Stimulated activated effector memory CD8-positive, alpha-beta T cell treated with anti-CD3 and anti-CD28 coated beads, Interleukin-12 subunit alpha, Interleukin-12 subunit beta, amount 100 ng/mL, for 72 hours (primary cell): ENCODE data around the gene TMEM214.

Experiments used
- ATAC-seq: fragments of 150-1000 bp; cut with Tn5 transposase; 2 replicates; pipeline ENCODE4 v1.10.0; 2021
- DNase-seq, 2 donors: peaks; one replicate each; pipeline ENCODE4 v3.0.0; 2021 to 2022; ENCODE audit warnings: low spot score in 2 of 2
- H3K27ac Mint-ChIP-seq: one replicate; pipeline ENCODE4 v1.8.0; 2022; ENCODE audit warnings: mild to moderate bottlenecking, mixed read lengths
- H3K36me3 Mint-ChIP-seq: one replicate; pipeline ENCODE4 v1.8.0; 2022; ENCODE audit warnings: mild to moderate bottlenecking, mixed read lengths
- H3K4me1 Mint-ChIP-seq: one replicate; pipeline ENCODE4 v1.8.0; 2022; ENCODE audit warnings: mixed read lengths
- H3K4me3 Mint-ChIP-seq: one replicate; pipeline ENCODE4 v1.8.0; 2022; ENCODE audit warnings: mild to moderate bottlenecking, mixed read lengths
- H3K9me3 Mint-ChIP-seq: one replicate; pipeline ENCODE4 v1.8.0; 2022; ENCODE audit warnings: mixed read lengths

Gene TMEM214

DNA sequence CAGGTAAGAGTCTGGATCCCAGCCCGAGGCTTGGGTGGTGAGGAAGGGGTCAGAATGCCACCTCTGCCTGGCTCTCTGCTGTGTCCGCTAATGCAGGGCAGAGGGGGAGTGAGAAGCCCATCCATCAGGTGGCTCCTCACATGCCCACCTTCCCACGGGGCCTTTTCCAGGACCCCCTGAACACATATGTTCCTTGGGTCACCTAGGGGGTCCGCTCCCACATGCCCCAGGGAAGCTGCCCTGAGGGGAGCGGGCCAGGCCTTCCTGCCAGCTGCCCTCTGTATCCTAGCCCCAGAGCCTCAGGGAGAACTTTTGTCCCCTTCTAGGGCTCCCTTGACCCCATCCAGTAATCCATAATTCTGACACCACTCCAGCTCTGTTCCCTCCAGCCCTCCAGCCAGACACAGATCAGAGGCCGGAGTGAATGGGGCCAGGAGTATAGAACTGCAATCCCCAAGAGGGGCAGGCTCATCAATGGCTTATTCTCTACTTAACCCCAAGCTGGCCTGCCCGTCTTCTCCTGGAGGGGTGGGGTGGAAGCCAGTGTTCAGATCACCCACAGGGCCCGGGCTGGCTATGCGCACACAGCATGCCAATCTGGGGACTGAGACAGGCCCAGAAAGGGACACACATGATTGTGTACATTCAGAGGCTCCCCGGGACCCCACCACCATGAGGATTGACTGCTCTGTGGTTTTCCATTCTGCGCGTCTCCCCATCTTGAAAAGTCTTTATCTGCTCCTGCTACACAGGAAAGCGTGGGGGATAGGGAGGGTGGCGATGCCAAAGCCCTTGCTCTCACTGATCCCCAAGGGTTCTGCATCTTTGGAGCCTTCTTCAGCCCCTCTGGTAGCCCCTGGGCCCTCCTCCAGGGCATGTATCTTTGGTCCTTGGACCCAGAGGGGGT is 46.7 kb downstream of the TMEM214 start:
- Mint-ChIP-seq H3K4me1 (peaks cover 53% of the 10 kb centered on the region), H3K9me3 (no peaks in the 10 kb centered on the region), H3K4me3 (no peak overlapping the region), H3K27ac (peak overlapping the region; percentile 95), H3K36me3 (peaks cover 11% of the 10 kb centered on the region)
- no peak for DNase-seq
- no peak for ATAC-seq

DNA sequence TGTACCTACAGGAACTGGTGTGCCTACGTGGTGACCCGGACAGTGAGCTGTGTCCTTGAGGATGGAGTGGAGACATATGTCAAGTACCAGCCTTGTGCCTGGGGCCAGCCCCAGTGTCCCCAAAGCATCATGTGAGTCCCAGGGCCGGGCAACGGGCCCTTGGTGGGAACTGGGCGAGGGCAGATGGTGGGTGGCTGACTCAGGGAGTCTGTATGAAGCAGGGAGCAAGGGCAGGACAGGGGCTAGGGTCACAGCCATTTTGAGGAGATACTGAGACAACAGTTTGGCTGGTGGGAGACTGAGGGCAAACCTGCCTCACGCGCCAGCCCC is 47.3 kb downstream of the TMEM214 start:
- Mint-ChIP-seq H3K4me1 (peaks cover 50% of the 10 kb centered on the region), H3K4me3 (no peak overlapping the region), H3K9me3 (no peaks in the 10 kb centered on the region), H3K27ac (peak overlapping the region; percentile 95), H3K36me3 (peaks cover 11% of the 10 kb centered on the region)
- ATAC-seq (no peak), DNase-seq (no peak)

DNA sequence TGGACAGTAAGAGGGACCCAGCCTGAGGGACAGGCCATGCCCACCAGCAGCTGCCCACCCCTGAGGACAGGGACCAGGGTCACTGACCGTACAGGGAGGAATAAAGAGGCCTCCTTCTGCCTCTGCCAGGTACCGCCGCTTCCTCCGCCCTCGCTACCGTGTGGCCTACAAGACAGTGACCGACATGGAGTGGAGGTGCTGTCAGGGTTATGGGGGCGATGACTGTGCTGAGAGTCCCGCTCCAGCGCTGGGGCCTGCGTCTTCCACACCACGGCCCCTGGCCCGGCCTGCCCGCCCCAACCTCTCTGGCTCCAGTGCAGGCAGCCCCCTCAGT is 47.8 kb downstream of the TMEM214 start:
- ATAC-seq (no peak), DNase-seq (no peak)
- Mint-ChIP-seq H3K4me3 (peak overlapping the region; percentile 73), H3K4me1 (peaks cover 50% of the 10 kb centered on the region), H3K27ac (peak overlapping the region; percentile 95), H3K9me3 (no peaks in the 10 kb centered on the region), H3K36me3 (peaks cover 11% of the 10 kb centered on the region)

DNA sequence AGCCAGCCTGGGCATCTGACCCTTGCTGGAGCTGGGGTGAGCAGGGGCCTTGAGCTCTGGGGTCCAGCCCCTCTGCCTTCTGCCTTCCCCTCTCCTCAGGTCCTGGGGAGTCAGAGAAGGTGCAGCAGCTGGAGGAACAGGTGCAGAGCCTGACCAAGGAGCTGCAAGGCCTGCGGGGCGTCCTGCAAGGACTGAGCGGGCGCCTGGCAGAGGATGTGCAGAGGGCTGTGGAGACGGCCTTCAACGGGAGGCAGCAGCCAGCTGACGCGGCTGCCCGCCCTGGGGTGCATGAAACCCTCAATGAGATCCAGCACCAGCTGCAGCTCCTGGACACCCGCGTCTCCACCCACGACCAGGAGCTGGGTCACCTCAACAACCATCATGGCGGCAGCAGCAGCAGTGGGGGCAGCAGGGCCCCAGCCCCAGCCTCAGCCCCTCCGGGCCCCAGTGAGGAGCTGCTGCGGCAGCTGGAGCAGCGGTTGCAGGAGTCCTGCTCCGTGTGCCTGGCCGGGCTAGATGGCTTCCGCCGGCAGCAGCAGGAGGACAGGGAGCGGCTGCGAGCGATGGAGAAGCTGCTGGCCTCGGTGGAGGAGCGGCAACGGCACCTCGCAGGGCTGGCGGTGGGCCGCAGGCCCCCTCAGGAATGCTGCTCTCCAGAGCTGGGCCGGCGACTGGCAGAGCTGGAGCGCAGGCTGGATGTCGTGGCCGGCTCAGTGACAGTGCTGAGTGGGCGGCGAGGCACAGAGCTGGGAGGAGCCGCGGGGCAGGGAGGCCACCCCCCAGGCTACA is 49.4 kb downstream of the TMEM214 start:
- peaks cover 17% of the 10 kb centered on the region for H3K36me3 Mint-ChIP-seq
- H3K27ac Mint-ChIP-seq: peak overlapping the region; percentile 95
- ATAC-seq: no peak
- H3K4me3 Mint-ChIP-seq: peak overlapping the region; percentile 73
- no peaks in the 10 kb centered on the region for H3K9me3 Mint-ChIP-seq
- H3K4me1 Mint-ChIP-seq: peaks cover 45% of the 10 kb centered on the region
- no peak for DNase-seq

DNA sequence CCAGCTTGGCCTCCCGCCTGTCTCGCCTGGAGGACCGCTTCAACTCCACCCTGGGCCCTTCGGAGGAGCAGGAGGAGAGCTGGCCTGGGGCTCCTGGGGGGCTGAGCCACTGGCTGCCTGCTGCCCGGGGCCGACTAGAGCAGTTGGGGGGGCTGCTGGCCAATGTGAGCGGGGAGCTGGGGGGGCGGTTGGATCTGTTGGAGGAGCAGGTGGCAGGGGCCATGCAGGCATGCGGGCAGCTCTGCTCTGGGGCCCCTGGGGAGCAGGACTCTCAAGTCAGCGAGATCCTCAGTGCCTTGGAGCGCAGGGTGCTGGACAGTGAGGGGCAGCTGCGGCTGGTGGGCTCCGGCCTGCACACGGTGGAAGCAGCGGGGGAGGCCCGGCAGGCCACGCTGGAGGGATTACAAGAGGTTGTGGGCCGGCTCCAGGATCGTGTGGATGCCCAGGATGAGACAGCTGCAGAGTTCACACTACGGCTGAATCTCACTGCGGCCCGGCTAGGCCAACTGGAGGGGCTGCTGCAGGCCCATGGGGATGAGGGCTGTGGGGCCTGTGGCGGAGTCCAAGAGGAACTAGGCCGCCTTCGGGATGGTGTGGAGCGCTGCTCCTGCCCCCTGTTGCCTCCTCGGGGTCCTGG is 50.1 kb downstream of the TMEM214 start:
- peaks cover 17% of the 10 kb centered on the region for H3K36me3 Mint-ChIP-seq
- no peak for ATAC-seq
- DNase-seq: no peak
- H3K27ac Mint-ChIP-seq: no peak overlapping the region
- no peaks in the 10 kb centered on the region for H3K9me3 Mint-ChIP-seq
- H3K4me1 Mint-ChIP-seq: peaks cover 47% of the 10 kb centered on the region
- peak overlapping the region; percentile 23 for H3K4me3 Mint-ChIP-seq

DNA sequence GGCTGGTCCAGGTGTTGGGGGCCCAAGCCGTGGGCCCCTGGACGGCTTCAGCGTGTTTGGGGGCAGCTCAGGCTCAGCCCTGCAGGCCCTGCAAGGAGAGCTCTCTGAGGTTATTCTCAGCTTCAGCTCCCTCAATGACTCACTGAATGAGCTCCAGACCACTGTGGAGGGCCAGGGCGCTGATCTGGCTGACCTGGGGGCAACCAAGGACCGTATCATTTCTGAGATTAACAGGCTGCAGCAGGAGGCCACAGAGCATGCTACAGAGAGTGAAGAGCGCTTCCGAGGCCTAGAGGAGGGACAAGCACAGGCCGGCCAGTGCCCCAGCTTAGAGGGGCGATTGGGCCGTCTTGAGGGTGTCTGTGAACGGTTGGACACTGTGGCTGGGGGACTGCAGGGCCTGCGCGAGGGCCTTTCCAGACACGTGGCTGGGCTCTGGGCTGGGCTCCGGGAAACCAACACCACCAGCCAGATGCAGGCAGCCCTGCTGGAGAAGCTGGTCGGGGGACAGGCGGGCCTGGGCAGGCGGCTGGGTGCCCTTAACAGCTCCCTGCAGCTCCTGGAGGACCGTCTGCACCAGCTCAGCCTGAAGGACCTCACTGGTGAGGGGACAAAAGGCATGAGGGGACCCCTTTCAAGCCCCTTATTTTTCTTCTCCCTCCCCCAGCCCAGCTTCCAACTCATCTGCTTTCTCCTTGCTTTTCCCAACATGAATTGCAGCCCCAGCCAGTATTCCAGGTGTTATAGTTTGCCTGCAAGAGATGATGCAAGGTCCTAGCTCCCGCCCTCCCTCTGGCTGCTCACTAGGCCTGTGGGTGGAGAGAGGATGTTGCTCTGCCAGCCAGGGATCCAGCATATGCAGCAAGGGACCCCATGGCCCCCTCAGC is 50.9 kb downstream of the TMEM214 start:
- Mint-ChIP-seq H3K9me3 (no peaks in the 10 kb centered on the region), H3K4me3 (peak overlapping the region; percentile 23), H3K36me3 (peaks cover 17% of the 10 kb centered on the region), H3K27ac (no peak overlapping the region), H3K4me1 (peaks cover 47% of the 10 kb centered on the region)
- ATAC-seq (no peak), DNase-seq (no peak)

DNA sequence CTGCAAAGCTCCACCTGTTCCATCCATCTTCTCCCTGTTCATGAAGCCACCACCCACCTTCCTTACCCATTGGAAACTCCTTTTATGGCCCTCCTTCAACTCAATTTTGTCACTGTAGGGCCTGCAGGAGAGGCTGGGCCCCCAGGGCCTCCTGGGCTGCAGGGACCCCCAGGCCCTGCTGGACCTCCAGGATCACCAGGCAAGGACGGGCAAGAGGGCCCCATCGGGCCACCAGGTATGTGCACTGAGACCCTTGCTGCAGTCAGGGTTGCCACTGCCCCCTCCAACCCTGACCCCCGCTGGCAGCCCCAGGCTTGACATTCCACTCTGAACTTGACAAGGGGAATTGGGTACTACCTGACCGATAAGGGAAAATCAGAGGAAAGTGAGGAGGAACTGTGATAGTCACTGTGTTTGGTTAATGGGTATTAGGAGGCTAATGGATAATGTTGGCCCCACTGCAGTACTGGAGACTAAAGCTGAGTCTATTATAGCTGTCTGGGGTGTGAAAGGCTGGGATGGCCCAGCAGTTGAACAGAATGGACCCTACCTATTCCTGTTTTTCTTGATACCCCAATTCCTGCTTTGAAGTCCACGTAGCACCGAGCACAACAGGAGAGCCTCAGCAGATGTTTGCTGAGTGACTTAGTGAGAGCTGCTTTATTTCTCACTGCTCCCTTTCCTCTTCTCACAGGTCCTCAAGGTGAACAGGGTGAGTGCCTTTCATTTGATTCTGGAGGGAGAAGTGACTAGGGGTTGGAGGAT is 51.7 kb downstream of the TMEM214 start:
- H3K27ac Mint-ChIP-seq: no peak overlapping the region
- DNase-seq (no peak), ATAC-seq (no peak)
- peak overlapping the region; percentile 79 for H3K4me3 Mint-ChIP-seq
- no peaks in the 10 kb centered on the region for H3K9me3 Mint-ChIP-seq
- H3K4me1 Mint-ChIP-seq: peaks cover 47% of the 10 kb centered on the region
- H3K36me3 Mint-ChIP-seq: peaks cover 17% of the 10 kb centered on the region

DNA sequence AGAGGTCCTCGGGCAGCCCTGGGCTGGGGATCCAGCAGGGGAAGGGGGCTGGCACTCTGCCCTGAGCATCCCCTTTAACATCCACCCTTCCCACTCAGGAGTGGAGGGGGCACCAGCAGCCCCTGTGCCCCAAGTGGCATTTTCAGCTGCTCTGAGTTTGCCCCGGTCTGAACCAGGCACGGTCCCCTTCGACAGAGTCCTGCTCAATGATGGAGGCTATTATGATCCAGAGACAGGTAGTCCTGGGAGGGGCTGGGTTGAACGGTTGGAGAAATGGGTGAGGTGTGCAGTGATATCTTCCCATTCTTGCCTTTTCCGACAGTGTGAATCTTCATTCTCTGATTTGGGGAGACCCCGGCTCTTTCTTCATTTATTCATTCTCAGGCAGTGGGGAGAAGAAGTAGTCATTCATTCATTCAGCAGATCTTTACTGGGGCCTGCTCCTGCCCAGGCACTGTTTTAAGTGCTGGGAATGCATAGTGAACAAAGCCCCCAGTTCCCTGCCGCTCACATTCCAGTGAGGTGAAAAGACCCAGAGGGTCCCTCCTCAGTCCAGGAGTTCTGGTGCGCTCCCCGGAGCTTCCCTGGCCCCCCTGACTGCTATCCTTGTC is 52.4 kb downstream of the TMEM214 start:
- DNase-seq: no peak
- H3K4me3 Mint-ChIP-seq: peak overlapping the region; percentile 79
- H3K27ac Mint-ChIP-seq: peak overlapping the region; percentile 75
- no peaks in the 10 kb centered on the region for H3K9me3 Mint-ChIP-seq
- H3K4me1 Mint-ChIP-seq: peaks cover 43% of the 10 kb centered on the region
- no peak for ATAC-seq
- H3K36me3 Mint-ChIP-seq: peaks cover 17% of the 10 kb centered on the region

DNA sequence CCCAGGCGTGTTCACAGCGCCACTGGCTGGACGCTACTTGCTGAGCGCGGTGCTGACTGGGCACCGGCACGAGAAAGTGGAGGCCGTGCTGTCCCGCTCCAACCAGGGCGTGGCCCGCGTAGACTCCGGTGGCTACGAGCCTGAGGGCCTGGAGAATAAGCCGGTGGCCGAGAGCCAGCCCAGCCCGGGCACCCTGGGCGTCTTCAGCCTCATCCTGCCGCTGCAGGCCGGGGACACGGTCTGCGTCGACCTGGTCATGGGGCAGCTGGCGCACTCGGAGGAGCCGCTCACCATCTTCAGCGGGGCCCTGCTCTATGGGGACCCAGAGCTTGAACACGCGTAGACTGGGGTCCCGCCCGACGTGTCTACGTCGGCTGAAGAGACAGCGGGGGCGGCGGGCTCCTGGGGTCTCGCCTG is 52.9 kb downstream of the TMEM214 start:
- ATAC-seq: peak; percentile 8
- DNase-seq: peak; percentile 29 to 76
- Mint-ChIP-seq H3K27ac (peak overlapping the region; percentile 75), H3K36me3 (peaks cover 15% of the 10 kb centered on the region), H3K9me3 (no peaks in the 10 kb centered on the region), H3K4me1 (peaks cover 38% of the 10 kb centered on the region), H3K4me3 (peak overlapping the region; percentile 79)

DNA sequence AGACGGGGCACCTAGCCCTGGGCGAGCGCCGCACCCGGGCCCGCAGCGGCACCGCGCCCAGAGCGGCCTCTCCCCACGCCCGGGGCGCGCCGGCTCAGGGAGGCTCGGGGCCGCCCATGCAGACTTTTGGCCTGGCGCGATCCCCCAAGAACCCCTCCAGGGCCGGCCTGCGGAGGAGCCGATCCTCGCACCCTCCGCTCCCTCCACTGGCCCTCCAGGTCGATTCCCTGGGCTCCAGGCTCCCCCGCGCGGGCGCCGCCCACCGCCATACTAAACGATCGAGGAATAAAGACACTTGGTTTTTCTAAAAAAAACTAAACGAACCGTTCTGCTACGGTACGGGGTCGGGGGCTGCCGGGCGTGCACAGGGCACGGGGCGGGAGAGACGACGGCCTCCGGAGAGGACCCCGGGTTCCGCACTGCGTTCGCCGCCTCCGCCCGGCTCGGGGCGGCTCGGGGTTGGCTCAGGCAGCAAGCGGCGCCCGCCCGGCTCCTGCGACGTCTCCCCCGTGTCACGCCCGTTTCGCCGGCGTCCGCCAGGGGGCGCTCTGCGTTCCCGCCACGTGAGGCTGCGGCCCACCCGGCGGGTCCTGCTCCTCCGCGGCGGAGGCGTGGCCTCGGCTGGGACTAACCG is 53.4 kb downstream of the TMEM214 start:
- Mint-ChIP-seq H3K9me3 (no peaks in the 10 kb centered on the region), H3K27ac (peak overlapping the region; percentile 75), H3K4me1 (peaks cover 33% of the 10 kb centered on the region), H3K4me3 (peak overlapping the region; percentile 79), H3K36me3 (peaks cover 9% of the 10 kb centered on the region)
- DNase-seq (peak; percentile 100), ATAC-seq (peak; percentile 93)

DNA sequence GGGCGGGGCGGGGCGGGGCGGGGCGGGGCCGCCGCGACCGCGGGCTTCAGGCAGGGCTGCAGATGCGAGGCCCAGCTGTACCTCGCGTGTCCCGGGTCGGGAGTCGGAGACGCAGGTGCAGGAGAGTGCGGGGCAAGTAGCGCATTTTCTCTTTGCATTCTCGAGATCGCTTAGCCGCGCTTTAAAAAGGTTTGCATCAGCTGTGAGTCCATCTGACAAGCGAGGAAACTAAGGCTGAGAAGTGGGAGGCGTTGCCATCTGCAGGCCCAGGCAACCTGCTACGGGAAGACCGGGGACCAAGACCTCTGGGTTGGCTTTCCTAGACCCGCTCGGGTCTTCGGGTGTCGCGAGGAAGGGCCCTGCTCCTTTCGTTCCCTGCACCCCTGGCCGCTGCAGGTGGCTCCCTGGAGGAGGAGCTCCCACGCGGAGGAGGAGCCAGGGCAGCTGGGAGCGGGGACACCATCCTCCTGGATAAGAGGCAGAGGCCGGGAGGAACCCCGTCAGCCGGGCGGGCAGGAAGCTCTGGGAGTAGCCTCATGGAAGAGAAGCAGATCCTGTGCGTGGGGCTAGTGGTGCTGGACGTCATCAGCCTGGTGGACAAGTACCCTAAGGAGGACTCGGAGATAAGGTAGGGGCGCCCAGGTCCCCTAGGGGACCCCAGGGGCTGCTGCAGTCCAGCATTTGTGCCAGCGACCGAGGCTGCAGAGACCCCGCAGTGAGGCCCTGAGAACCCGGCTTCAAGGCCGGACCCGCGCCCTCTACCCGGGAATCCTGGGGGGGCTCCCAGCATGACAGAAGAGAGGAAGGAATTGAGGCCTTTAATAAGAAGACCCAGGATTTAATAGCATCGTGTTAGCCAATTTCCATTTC is 54.2 kb downstream of the TMEM214 start, which contains the start of gene KHK:
TSS of gene KHK (plus strand) at position 49 of the 870 bp plus-strand sequence. CDS start at position 537, 488 bp downstream.
- H3K4me1 Mint-ChIP-seq: peaks cover 26% of the 10 kb centered on the region
- DNase-seq (no peak), ATAC-seq (peak; percentile 1)
- H3K36me3 Mint-ChIP-seq: peaks cover 6% of the 10 kb centered on the region
- H3K9me3 Mint-ChIP-seq: no peaks in the 10 kb centered on the region
- H3K27ac Mint-ChIP-seq: peak within 1 kb of the TSS; percentile 75
- H3K4me3 Mint-ChIP-seq: peak within 1 kb of the TSS; percentile 79

DNA sequence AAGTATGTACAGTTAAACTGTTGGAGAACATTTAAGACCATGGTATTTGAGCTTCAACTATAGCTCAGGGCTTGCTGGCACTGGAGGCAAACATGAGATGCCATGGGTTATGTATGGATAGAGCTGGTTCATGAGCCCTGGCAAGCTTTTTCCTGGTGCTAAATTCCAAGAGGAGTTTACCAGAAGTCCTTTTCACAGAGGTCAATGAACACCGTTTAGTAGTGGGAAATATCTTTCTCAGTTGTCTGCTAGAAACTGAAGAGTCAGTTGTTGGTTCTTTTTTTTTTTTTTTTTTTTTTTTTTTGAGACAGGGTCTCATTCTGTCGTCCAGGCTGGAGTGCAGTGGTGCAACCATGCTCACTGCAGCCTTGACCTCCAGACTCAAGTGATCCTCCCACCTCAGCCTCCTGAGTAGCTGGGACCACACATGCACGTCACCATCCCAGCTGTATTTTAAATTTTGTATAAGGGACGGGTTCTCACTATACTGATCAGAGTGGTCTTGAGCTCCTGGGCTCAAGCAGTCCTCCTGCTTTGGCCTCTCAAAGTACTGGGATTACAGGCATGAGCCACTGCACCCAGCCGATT is 55.2 kb downstream of the TMEM214 start:
- ATAC-seq (no peak), DNase-seq (no peak)
- Mint-ChIP-seq H3K27ac (no peak overlapping the region), H3K4me3 (peak overlapping the region; percentile 79), H3K4me1 (peaks cover 26% of the 10 kb centered on the region), H3K9me3 (no peaks in the 10 kb centered on the region), H3K36me3 (peaks cover 6% of the 10 kb centered on the region)
